ENCODE data around the gene NAPA.

GRCh38 chr19:47499371-47499770, 15.5 kb downstream of the NAPA start:
- TF ChIP-seq CTCF (IDR thresholded peaks at IDR 0.05), result no peak
- TF ChIP-seq POLR2A (IDR thresholded peaks at IDR 0.05), result no peak
